Activated CD4-positive, alpha-beta T cell treated with anti-CD3 and anti-CD28 coated beads for 48 hours (primary cell): ENCODE measurements around the gene RBPJ.
"Not testable (repeated sequence)": the region's sequence is repeated elsewhere in the genome, so short reads cannot be mapped to it uniquely, and the experiment has no call there.

Experiments used
- DNase-seq: peaks from one replicate; pipeline ENCODE4 v3.0.0-alpha.2; 2020

The RBPJ gene

DNA sequence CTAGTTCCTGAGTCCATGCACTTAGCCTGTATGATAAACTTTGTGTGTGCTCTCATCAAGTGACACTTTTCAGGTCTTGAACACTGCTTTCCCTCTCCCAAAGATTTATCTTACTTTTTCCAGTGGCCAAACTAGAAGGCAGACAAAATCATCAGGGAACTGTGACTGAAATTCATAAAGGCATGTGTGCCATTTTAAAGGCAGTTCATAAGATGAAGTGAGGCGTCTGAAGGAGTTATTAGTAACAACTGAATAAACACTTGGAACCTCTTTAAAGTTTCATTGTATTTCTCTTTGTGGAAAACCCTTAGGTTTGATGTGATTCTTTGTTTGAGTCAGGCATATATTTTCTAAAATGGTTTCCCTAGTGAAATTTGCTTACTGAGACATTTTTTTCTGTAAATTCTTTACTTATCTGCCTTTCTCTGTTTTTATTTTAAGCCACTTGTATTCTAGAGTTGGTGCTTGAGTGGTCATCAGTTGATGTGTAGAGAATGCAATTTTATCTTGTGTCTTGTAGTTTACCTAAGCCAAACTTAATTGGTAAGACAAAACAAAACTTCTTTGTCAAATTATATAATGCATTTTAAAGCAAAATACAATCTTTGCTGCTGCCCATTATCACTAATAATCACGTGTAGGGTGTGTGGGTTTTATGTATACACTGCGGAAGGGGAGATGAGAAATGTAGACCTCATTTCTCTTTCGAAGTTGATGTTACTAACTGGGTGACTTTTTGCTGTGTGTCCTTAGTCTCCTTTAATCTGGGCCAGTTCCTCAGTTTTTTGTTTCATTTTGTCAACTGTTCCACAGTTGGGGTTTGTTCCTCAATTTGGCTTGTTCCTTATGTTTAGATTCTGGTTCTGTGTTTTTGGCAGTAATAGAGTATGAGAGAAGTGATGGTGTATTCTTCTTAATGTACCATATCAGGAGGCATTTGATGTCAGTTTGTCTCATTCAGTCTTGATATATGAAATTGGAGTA lies 56.8 kb downstream of the RBPJ start:
- no peak for DNase-seq

DNA sequence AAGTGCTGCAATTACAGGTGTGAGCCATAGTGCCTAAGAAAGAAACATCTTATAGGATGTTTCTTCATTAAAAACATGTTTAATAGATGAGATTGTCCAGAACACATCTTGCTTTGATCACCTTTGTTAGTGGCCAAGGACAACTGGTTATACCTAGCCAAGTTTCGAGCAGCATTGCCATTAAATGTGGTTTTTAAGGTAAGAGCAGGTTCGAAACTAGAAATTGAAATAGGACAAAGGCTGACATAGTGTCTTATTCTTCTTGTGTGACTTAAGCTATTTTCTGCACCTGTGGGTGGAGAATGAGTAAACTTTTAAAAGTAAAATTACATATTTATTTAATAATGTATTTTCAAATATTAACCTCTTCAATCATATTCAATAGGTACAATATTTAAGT lies 59.0 kb downstream of the RBPJ start:
- no peak for DNase-seq

DNA sequence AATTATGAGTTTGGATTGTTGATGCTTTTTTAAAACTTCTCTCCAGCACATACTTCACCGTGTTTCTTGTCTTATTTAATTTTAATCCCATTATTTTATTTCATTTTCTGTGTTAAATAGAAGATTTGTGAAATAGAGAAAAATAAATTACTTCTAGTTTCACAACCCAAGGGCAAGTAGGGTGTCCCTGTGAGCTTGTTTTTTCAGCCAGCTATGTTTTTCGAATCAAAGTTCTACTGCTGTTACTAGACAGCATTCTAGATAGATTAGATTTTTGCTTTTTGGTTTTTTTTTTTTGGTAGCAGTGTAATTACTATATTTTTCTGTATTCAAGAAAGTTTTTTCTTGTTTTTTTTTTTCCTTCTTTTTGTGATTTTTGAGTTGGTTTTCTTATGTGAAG lies 59.9 kb downstream of the RBPJ start:
- no peak for DNase-seq

DNA sequence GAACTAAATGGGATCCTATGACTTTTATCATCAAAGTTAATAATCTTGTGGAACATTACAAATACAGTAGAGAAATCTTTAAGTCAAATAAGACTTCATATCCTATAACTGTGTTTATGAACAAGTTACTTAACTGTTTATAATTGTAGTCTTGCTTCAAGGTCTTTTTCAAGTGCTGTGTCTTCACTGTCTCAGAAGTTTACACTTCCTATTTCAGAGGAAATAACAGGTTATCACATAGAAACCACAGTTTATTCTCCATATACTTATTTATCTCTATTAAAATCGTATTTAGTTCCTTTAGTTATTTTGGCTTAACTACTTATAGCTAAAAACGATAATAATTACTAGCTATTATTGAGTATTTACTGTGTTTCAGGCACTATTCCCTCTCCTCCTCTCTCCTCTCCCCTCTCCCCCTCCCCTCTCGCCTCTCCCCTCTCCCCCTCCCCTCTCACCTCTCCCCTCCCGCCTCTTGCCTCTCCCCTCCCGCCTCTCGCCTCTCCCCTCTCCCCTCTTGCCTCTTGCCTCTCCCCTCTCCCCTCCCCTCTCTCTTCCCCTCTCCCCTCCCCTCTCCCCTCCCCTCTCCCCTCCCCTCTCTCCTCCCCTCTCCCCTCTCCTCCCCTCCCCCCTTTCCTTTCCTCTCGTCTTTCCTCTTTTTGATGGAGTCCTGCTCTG lies 63.7 kb downstream of the RBPJ start:
- no peak for DNase-seq

DNA sequence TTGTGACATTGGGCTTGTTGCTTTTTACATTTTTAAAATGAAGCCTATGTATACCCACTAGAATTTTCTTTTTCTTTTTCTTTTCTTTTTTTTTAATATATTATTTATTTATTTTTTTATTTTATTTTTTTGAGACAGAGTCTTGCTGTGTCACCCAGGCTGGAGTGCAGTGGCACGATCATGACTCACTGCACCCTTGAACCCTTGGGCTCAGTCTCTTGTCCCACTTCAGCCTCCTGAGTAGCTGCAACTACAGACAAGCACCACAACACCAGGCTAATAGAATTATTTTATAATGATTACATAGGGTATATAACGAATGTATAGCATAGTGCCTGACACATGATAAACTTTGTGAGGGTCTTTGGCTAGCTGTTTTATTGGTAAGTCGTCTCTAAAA lies 64.9 kb downstream of the RBPJ start:
- DNase-seq: no peak

DNA sequence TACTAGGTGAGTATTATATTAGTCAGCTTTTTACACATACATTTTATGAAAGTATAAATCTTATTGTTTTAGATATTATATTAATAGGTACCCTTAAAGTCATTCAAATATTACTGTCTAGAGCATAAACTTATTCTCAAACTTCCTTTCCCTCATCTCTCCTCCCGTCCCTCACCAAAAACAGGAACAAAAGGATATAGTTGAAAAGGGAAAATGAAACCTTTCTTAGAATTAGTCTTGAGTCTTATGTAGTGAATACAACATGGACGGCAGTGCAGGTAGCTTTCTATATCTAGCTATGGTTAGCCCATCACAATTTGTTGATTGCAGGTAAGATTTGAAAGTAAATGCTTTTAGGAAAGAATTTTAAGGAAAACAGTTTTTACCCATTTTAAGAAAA lies 65.6 kb downstream of the RBPJ start:
- DNase-seq: no peak

DNA sequence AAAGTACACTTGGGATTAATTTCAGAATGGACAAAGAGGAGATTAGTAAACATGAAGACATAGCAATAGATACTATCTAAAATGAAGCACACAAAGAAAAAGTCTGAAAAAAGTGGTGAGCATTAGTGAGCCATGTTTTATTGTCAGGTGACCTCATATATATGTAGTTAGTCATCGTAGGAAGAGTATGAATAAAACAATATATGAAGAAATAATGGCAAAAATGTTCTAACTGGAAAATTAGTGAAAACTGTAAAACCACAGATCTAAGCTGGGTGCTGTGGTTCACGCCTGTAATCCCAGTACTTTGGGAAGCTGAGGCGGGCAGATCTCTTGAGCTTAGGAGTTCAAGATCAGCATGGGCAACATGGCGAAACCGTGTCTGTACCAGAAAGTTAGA lies 67.9 kb downstream of the RBPJ start:
- DNase-seq: no peak

DNA sequence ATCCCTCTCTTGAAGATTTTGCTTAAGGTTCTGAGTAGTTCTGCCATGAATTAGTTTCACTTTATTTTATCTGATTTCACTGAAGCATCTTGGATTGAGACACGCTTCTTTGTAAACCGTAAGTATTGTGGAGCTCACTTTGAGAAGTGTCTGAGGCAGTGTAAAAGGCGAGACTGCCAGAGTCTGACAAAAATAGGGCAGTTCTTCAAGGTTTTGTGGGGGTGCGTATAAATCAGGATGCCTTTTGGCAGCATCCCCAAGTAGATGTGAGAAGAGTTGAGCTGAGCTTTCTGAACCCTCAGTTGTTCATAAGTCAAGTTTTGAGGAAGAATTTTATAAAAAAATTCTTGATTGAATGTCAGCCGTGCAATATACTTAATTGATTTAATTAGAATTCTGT lies 76.3 kb downstream of the RBPJ start:
- DNase-seq: no peak

DNA sequence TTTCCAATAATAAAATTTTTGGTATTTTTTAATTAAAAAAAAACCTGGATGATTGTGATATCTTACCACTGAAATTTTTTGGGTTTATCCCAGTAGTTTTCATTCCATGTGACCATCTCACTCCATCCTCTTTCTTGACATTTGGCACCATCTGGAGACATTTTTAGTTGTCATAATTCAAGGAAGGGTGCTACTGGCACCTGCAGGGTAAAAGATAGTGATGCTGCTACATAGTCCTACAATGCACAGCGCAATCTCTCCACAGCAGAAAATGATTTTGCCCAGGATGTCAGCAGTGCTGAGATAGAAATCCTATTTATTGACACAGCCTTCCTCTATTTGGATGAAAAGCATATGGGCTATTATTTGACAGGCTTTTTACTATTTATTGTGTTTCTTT lies 79.3 kb downstream of the RBPJ start:
- DNase-seq: no peak

DNA sequence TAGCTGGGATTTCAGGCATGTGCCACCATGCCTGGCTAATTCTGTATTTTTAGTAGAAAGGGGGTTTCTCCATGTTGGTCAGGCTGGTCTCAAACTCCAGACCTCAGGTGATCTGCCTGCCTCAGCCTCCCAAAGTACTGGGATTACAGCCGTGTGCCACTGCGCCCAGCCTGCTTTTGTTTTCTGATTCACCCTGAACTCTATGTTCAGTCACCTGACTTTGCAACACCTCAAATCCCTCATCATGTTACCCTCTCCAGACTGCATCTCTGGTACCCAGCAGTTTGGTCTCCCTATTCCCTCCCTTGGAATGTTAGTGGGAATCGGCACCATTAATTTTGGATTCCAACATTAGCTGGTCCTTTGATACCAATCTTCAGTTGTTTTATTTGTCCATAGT lies 81.2 kb downstream of the RBPJ start:
- DNase-seq: not testable (repeated sequence)

DNA sequence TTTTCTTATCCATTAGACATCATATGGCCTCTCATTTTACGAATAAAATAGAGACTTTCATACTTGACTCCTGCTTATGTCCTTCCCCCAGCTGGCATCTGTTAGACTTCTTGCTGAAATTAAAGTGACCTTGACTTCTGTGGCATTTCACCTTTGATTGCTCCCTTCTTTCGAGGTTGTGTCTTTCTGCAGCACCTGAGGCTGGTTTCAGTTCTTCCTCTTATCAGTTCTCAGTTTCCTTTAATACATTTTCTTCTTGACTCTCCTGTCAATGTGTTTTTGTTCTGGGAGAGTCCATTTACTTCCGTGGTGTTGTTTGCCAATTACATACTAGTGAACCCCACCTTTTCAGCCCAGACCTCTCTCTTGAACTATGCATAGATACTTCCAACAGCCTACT lies 81.6 kb downstream of the RBPJ start:
- no peak for DNase-seq

DNA sequence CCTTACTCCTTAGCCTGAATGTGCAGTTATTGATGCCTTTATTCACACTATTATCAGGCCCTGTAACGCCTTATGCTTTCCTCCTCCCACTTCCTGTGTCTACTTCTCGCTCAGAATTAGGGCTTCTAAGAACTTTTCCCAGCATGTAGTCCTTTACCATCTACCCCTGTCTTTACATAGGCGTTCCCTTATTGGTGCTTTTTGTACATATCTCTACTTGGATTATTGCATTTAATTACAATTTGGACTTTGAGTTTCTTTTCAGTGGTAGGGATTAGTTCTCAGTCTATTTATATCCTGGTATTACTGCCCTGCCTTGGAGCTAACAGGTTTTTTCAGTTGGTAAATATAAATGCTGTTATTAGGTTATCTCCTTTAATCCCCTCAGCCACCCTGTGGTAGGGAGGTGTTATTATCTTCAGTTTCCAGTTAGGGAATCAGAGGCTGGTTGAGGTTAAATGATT lies 84.0 kb downstream of the RBPJ start:
- DNase-seq: no peak

DNA sequence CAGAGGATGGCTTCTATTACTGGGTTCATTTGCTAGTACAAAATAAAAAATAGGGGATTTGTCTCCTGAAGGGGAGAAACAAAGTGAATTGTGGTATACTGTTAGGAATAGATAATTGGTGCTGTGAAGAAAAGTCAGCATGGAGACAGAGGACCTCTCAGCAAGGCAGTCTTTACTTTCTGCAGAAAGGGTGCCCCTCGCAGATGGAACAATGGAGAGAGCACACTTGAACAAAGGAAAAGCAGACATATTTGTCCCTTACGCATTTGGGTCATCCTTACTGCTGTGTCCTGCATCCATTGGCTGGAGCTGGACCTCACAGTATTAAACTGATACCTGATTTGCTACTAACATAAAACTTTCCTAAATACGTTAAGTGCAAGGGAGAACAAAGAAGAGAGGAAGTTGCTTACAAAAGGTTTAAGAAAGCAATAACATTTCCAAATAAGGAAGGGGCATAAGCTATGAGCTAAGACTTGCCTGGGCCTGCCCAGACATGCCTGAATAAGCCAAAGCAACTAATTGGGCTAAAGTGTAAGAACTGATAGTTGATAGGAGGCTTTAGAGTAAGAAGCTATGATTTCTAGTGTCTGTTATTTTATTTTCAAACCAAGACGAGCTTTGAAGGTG lies 85.6 kb downstream of the RBPJ start:
- DNase-seq: no peak

DNA sequence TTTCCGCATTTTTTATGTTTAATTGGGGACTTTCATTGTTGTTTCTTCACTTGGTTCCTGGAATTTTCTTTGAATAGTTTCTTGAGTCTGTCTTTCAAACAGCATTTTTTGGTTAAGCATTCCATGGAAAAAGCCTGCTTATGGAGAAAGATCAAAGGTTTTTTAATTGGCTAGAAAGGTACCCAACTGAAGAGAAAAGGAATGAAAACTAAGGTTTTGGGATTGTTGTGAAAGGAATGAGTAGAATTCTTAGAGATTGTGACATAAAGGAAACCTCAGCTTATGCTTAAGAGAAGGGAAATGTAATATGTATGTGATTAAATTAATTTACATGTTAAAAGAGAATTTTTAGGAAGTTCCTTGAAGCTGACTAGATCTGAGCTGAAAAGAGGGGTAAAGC lies 86.7 kb downstream of the RBPJ start:
- DNase-seq: no peak

DNA sequence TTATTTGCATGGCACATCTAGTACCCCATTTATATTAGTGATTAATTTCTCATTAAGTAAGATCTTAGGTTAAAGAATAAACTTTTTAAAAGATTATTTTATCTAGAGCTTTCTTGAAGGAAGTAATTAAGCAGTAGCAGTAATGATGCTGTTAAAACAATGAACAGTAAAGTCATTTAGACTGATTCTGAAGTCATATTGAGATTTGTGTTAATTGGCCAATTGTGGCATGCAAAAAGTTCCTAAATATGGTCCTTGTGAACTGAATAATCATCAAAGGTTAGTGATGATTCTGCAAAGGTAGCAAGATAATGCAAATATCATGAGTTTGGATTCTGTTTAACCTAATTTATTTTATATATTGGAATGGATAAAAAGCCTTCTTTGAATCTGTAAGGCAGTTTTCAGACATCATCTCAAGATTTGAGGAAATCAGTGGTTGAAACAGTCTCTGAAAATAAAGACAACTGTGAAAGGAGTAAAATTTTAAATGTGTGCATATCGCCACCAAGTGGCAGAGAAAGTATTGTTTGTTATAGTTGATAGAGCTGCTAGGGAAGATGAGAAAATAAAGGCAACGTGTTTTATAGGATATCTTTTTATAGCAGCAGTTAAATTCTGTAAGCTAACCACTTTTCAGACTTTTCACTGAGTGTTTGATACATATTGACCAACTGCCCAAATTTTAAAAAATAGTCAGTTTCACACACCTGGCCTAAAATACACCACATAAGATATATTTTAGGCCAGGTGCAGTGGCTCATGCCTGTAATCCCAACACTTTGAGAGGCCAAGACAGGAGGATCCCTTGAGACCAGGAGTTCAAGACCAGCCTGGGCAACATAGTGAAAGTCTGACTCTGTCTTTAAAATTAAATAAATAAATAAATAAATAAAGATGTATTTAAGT lies 89.8 kb downstream of the RBPJ start:
- peak; percentile 15 for DNase-seq

DNA sequence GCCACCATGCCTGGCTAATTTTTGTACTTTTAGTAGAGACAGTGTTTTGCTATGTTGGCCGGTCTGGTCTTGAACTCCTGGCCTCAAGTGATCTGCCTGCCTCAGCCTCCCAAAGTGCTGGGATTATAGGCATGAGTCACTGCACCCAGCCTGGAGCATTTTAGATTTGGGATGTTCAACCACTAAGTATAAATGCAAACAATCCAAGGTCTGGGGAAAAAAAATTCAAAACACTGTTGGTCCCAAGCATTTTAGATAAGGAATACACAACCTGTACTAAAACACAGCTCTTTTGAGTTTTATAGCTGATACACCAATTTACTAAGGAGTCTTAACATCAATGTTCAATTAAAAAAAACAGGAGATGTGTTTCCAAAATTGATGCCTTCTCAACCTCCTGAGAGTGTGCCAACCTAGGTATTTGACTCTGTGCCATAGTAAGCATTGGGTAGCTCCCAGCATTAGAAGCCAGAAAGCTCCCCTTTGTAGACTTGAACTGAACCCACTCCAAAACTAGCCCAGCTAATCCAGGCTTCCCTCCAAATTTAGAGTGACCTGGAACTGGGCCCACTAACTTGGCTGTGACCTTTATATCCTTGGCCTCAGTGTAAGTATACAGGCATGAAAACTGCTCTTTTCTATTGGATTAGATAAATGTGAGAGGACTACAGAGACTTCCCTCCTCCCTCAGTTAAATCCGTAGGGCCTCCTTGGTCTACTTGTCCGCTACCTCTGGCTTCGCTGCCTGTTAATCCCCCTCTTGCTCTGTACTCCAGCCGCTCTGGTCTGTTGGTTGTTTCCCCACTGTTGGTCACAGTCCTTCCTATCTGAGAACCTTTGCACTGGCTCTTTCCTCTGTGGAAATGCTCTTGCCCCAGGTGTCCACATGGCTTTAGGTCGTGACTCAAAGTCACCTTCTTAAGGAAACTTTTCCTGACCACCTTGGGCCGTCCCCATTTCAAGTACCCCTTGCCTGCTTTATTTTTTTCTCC lies 91.9 kb downstream of the RBPJ start:
- no peak for DNase-seq

DNA sequence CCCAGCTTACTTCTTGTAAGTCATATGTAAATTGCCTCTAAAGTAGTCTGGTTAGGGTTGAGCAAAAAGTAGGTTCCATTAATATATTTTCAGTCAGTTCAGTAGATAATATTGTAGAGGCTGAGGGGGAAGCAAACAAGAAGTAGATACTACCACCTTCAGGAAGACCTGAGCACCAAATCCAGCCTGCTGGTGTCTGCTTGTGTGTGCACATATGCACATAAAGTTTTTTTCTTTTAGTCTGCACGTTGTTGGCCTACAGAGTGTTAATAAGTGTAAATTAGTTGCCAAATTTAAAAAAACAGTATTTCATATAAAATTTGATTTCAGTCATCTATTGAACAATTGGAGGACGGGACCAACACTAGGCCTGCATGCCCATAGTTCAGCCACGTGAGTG lies 92.8 kb downstream of the RBPJ start:
- no peak for DNase-seq

DNA sequence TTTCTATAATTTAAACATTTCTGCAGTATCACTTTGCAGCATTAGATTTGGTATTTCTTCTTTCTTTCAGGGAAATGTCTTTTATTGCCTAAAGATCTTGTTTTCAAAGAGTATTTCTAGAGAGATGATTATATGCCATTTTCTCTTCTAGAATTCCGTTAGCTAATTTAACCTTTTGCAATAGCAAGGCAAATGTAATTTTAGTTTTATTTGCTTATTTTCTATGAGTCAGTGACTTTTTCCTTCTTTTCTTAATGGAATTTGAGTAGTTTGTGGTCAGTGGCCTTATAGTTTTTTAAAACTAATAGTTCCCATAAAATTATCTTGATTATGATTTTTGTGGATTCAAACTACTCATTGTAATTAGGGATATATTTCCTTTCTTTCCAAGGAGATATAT lies 97.3 kb downstream of the RBPJ start:
- DNase-seq: no peak

DNA sequence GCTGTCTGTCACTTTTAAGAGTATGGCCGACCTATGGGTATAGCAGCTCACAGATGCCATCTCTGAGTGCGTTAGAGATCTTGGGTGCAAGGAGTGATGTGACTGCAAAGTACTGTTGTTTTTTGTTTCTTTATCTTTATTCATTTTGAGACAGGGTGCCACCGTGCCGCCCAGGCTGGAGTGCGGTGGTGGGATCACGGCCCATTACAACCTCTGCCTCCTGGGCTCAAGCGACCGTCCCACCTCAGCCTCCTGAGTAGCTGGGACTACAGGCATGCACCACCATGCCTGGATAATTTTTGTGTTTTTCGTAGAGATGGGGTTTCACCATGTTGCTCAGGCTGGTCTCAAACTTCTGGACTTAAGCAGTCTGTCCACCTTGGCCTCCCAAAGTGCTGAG lies 98.0 kb downstream of the RBPJ start:
- no peak for DNase-seq

DNA sequence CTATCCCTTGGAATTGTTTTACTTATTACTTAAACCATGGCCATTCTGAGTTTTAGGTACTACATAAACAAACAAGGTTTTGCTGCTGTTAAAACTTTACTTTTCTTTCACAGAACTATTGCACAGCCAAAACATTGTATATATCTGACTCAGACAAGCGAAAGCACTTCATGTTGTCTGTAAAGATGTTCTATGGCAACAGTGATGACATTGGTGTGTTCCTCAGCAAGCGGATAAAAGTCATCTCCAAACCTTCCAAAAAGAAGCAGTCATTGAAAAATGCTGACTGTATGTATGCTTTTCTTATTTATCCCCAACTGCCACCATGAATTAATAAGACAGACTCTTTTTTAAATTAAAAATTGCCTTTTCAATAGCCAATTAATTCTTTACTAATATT lies 99.6 kb downstream of the RBPJ start:
- DNase-seq: no peak

DNA sequence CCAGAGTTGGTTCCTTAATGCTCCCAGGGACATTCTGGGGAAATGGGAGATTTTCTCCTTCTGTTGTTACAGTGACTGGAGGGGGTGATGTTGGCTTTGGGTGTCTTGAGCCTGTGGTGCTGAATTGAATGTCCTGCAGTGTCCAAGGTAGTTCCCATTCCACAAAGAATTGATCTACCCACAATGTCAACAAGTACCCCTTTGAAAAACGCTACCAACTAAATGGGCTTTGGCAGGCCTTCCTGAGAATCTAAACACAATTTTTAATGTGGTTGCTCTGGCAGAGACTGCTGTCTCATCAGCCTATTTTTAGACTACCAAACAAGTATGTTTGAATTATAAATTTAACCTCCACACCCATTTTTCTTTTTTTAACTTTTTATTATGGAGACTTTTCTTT lies 100.1 kb downstream of the RBPJ start:
- DNase-seq: no peak
